ENCODE results near the gene CNTLN.
"Not testable (repeated sequence)": the region's sequence is repeated elsewhere in the genome, so short reads cannot be mapped to it uniquely, and the experiment has no call there.

Gene CNTLN

DNA sequence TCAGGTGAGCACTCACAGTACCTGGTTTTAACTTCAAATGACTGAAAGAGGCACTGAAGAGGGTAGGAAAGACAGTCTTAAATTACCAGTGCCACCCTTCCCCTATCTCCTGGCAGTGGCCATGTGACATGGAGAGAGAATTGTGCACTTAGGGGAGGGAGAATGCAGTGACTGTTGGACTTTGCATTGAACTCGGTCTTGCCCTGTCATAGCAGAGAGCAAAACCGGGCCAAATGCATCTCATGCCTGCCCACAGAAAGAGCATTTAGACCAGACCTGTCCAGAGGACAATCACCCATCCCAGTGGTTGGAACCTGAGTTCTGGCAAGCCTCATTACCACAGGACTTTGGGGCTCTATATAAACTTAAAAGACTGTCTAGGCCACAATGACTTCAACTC lies 232.2 kb downstream of the CNTLN start:
- no peak for DNase-seq
- Histone ChIP-seq H3K4me3 (no peak overlapping the region), H3K9me3 (no peaks in the 10 kb centered on the region), H3K27me3 (no peaks in the 10 kb centered on the region), H3K36me3 (peaks cover 16 to 26% (median 21%) of the 10 kb centered on the region in 3 donors), H3K4me1 (no peaks in the 10 kb centered on the region), H3K27ac (no peak overlapping the region)
- TF ChIP-seq, protein P1, sequence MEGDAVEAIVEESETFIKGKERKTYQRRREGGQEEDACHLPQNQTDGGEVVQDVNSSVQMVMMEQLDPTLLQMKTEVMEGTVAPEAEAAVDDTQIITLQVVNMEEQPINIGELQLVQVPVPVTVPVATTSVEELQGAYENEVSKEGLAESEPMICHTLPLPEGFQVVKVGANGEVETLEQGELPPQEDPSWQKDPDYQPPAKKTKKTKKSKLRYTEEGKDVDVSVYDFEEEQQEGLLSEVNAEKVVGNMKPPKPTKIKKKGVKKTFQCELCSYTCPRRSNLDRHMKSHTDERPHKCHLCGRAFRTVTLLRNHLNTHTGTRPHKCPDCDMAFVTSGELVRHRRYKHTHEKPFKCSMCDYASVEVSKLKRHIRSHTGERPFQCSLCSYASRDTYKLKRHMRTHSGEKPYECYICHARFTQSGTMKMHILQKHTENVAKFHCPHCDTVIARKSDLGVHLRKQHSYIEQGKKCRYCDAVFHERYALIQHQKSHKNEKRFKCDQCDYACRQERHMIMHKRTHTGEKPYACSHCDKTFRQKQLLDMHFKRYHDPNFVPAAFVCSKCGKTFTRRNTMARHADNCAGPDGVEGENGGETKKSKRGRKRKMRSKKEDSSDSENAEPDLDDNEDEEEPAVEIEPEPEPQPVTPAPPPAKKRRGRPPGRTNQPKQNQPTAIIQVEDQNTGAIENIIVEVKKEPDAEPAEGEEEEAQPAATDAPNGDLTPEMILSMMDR (IDR thresholded peaks at IDR 0.05) = no peak
- intact Hi-C loops (cut with DNase I; ENCODE audit: low total_unique reads) = no loop called here

DNA sequence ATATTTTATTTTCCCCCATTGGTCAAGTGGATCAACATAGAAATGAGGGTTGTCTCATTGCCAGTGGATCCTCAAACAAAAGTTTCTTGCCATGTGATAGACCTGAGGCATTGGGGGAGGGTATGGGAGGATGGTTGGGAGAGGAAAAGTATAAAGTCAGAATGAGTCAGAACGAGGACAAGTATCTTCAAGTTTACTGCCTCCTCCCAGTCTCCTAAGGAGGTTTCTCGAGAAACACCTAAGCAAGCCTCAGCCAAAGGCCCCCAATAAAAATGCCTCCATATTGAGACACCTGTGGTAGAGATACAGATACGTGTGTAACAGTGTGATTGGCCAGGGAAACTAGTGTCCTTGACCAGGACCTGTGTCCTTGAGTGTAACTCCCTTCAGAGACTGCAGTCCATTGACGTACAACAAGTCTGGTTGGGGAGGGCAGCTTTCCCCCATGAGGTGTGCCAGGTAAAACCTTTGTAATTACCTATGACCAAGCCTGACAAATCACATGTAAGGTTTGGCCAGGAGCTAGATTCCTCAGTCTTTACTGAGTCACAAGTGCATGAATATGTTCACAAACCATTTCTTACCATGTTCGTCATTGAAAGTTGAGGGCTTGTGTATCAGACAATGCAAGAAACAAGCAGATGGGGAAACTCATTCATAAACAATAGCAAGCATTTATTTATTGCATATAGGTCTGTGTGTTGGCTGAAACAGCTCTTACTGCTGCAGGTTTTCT lies 245.5 kb downstream of the CNTLN start:
- Histone ChIP-seq H3K27me3 (no peaks in the 10 kb centered on the region), H3K27ac (no peak overlapping the region), H3K9me3 (no peaks in the 10 kb centered on the region), H3K4me1 (no peaks in the 10 kb centered on the region), H3K4me3 (no peak overlapping the region), H3K36me3 (peaks cover 0 to 8% (median 0%) of the 10 kb centered on the region in 3 donors)
- TF ChIP-seq, protein P1 (IDR thresholded peaks at IDR 0.05) = no peak
- intact Hi-C loops (cut with DNase I; ENCODE audit: low total_unique reads) = no loop called here
- DNase-seq = no peak

DNA sequence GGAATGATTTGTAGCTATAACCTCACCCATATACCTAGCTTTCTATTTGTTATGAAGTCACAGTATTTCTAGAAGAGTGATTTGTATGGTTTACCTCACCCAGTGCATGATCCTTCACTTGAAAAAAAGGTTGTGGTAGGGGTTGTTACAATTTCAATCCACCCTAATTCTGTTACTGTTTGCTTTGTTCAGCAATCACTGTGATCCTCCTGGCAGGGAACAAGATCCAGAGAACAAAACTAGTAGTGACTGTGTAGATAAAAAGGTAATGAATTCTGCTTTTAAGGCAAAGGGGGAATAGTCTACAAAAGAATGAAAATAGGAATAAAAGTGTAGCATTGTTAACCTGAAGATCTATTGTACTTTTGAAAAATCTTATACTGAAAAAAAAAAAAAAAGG lies 252.7 kb downstream of the CNTLN start:
- Histone ChIP-seq H3K27me3 (no peaks in the 10 kb centered on the region), H3K4me3 (no peak overlapping the region), H3K27ac (no peak overlapping the region), H3K4me1 (no peaks in the 10 kb centered on the region), H3K9me3 (no peaks in the 10 kb centered on the region), H3K36me3 (no peaks in the 10 kb centered on the region)
- TF ChIP-seq, protein P1 (IDR thresholded peaks at IDR 0.05) = no peak
- intact Hi-C loops (cut with DNase I; ENCODE audit: low total_unique reads) = no loop called here
- DNase-seq = no peak

DNA sequence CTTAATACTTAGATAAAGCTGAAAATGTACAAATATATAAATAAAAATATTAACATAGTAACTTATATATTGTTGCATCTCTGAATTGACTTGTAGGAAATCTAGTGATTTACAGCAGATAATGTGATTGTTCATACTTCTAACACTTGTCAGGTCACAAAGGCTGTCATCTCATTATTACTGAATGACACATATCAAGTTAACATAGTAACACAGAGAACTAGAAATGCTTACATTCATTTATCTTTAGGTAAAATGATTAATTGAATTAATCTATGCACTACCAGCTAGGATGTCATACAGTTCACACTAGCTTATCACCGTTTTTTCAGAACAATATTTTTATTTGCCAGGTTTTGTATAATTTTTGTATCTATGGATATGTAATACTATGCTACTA lies 254.2 kb downstream of the CNTLN start:
- intact Hi-C loops (cut with DNase I; ENCODE audit: low total_unique reads) = no loop called here
- no peaks in the 10 kb centered on the region for H3K36me3 ChIP-seq
- H3K9me3 ChIP-seq = no peaks in the 10 kb centered on the region
- no peak for DNase-seq
- H3K4me1 ChIP-seq = no peaks in the 10 kb centered on the region
- TF ChIP-seq, protein P1 (IDR thresholded peaks at IDR 0.05) = no peak
- H3K4me3 ChIP-seq = no peak overlapping the region
- no peak overlapping the region for H3K27ac ChIP-seq
- H3K27me3 ChIP-seq = no peaks in the 10 kb centered on the region

DNA sequence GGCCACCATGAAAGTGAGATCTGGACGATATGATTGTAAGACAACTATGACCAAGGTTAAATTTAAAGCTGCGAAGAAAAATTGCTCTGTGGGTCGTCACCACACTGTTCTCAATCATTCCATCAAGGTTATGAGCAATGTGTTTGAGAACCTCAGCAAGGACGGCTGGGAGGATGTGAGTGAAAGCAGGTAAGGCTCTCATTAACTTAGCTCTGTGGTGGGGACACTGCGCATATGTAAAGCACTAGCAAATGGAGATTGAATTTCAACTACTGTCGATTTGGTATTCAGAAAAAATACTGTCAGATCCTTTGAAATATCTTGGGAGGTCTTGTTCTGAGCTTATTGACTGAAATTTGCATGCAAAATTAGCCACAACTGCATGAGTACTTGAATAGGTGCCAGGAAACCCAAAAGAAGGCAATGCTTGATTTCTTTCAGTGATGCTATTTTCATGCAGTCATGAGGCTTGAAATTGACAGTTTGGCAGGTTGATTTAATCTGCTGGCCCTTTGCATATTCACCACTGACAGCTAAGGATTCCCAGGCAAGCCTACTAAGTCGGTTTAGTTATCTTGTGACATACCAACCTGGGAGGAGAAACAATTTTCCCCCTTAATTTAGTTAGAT lies 260.2 kb downstream of the CNTLN start:
- DNase-seq = no peak
- H3K27me3 ChIP-seq = no peaks in the 10 kb centered on the region
- no peak overlapping the region for H3K27ac ChIP-seq
- H3K36me3 ChIP-seq = peaks cover 0 to 14% (median 5%) of the 10 kb centered on the region in 3 donors
- intact Hi-C loops (cut with DNase I; ENCODE audit: low total_unique reads) = no loop called here
- no peaks in the 10 kb centered on the region for H3K9me3 ChIP-seq
- no peaks in the 10 kb centered on the region for H3K4me1 ChIP-seq
- TF ChIP-seq, protein P1 (IDR thresholded peaks at IDR 0.05) = no peak
- H3K4me3 ChIP-seq = no peak overlapping the region

DNA sequence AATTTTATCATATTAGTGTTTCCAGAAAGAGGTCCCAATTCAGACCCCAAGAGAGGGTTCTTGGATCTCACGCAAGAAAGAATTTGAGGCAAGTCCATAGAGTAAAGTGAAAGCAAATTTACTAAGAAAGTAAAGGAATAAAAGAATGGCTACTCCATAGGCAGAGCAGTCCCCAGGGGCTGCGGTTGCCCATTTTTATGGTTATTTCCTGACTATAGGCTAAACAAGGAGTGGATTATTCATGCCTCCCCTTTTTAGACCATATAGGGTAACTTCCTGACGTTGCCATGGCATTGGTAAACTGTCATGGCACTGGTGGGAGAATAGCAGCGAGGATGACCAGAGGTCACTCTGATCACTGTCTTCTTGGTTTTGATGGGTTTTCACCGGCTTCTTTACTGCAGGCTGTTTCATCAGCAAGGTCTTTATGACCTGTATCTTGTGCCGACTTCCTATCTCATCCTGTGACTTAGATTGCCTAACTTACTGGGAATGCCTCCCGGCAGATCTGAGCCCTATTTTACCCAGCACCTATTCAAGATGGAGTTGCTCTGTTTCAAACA lies 262.4 kb downstream of the CNTLN start:
- H3K36me3 ChIP-seq = peaks cover 0 to 20% (median 9%) of the 10 kb centered on the region in 3 donors
- DNase-seq; H3K27me3 ChIP-seq; H3K4me1 ChIP-seq; intact Hi-C loops (cut with DNase I; ENCODE audit: low total_unique reads); H3K27ac ChIP-seq; H3K4me3 ChIP-seq; H3K9me3 ChIP-seq: not testable (repeated sequence)

All from tibial artery (tissue), 4 donors.